Immature natural killer cell (primary cell): ENCODE measurements around the gene TAS2R30. TPM values are rescaled to one million over a fixed set of nuclear protein-coding genes. Genes with fewer than 3 reads are reported as not detected.
"Not testable (repeated sequence)": the region's sequence is repeated elsewhere in the genome, so short reads cannot be mapped to it uniquely, and the experiment has no call there.

Experiments used
- DNase-seq, 3 donors: peaks; one replicate each; pipeline ENCODE4 v3.0.0; 2022; ENCODE audit warnings: mixed read lengths in 1 of 3
- H3K27ac Mint-ChIP-seq, 6 donors: one replicate each; pipeline ENCODE4 v1.8.0; 2020; ENCODE audit warnings: mixed read lengths in 6 of 6, mild to moderate bottlenecking in 5 of 6, inconsistent platforms in 4 of 6, moderate library complexity in 3 of 6
- H3K27me3 Mint-ChIP-seq, 3 donors: one replicate each; pipeline ENCODE4 v1.8.0; 2020 to 2021; ENCODE audit warnings: low read depth in 3 of 3, mild to moderate bottlenecking in 3 of 3, mixed read lengths in 3 of 3, moderate library complexity in 3 of 3, inconsistent platforms in 1 of 3
- H3K36me3 Mint-ChIP-seq, 3 donors: one replicate each; pipeline ENCODE4 v1.8.0; 2020; ENCODE audit warnings: mixed read lengths in 3 of 3, inconsistent platforms in 2 of 3, mild to moderate bottlenecking in 2 of 3
- H3K4me1 Mint-ChIP-seq, 2 donors: one replicate each; pipeline ENCODE4 v1.8.0; 2020; ENCODE audit warnings: inconsistent platforms in 2 of 2, mild to moderate bottlenecking in 2 of 2, mixed read lengths in 2 of 2, moderate library complexity in 1 of 2
- H3K4me3 Mint-ChIP-seq, 5 donors: one replicate each; pipeline ENCODE4 v1.8.0; 2020; ENCODE audit warnings: mild to moderate bottlenecking in 5 of 5, mixed read lengths in 5 of 5, inconsistent platforms in 3 of 5, moderate library complexity in 3 of 5
- H3K9me3 Mint-ChIP-seq, 6 donors: one replicate each; pipeline ENCODE4 v1.8.0; 2020; ENCODE audit warnings: mild to moderate bottlenecking in 6 of 6, mixed read lengths in 6 of 6, inconsistent platforms in 4 of 6, moderate library complexity in 3 of 6
- polyA plus RNA-seq, 3 donors: library from polyadenylated mRNA; unstranded; fragments of 300-500 nt; fragmentation: Illumina TruSeq; gene quantifications; one replicate each; pipeline ENCODE4 v1.2.3, GENCODE V29; 2021

The TAS2R30 gene
- polyA plus RNA-seq, 3 donors from 2014 or later: not detected

GRCh38 chr12:11106288-11106687 is 28.2 kb downstream of the TAS2R30 start:
- Mint-ChIP-seq H3K27ac (peak overlapping the region in 1 of 6 donors; percentile 35), H3K4me1 (peaks cover 42 to 60% of the 10 kb centered on the region in 2 donors), H3K36me3 (peaks cover 4 to 13% (median 9%) of the 10 kb centered on the region in 3 donors), H3K27me3 (peaks cover 0 to 3% (median 1%) of the 10 kb centered on the region in 3 donors), H3K9me3 (peaks cover 0 to 16% (median 8%) of the 10 kb centered on the region in 6 donors), H3K4me3 (no peak overlapping the region)
- no peak for DNase-seq

- DNase-seq: no peak
- Mint-ChIP-seq H3K36me3 (peaks cover 0 to 6% (median 6%) of the 10 kb centered on the region in 3 donors), H3K4me1 (peaks cover 35 to 52% of the 10 kb centered on the region in 2 donors), H3K27ac (no peak overlapping the region), H3K27me3 (peaks cover 0 to 3% (median 0%) of the 10 kb centered on the region in 3 donors), H3K4me3 (no peak overlapping the region), H3K9me3 (peaks cover 0 to 13% (median 3%) of the 10 kb centered on the region in 6 donors)
Observed at GRCh38 chr12:11105546-11105945, 28.9 kb downstream of the TAS2R30 start.

DNA sequence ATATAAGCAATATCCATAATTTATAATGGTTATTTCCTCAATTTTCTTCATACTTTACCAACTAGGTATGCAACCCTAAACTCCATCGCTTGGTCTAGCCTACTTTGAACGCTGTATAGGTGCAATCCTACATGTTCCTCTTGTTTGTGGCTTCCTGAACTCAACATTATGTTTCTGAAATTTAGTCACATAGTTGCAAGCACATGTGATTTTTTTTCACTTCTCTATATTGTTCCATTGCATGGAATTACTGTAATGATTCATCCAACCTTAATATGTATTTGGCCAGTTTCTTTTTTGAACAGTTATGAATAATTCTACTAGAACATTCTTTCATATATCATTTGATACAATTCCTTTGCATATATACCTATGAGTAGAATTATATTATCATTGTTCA is 39.5 kb downstream of the TAS2R30 start:
- H3K4me1 Mint-ChIP-seq, H3K27me3 Mint-ChIP-seq, DNase-seq, H3K27ac Mint-ChIP-seq, H3K4me3 Mint-ChIP-seq, H3K36me3 Mint-ChIP-seq, H3K9me3 Mint-ChIP-seq: not testable (repeated sequence)

DNA sequence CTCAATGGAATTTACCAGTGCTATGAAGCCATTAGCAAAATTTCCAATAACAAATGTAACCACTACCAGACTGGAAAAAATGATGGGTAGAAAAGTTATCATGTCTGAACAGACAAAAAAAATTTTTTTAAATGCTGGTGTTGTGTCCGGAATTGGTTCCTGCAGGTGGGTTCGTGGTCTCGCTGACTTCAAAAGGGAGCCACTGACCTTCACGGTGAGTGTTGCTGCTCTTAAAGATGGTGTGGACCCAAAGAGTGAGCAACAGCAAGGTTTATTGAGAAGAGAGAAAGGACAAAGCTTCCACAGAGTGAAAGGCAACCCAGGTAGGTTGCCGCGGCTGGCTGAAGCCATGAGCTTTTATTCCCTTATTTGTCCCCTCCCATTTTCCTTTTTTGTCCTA is 42.3 kb downstream of the TAS2R30 start, which contains the start of gene TAS2R43:
Gene TAS2R43, minus strand, starts transcription at position 186 of the 400 bp plus-strand sequence. Its CDS starts 84 bp downstream, at position 102.
- Mint-ChIP-seq H3K4me1 (peaks cover 0 to 1% of the 10 kb centered on the region in 2 donors), H3K9me3 (no peaks in the 10 kb centered on the region), H3K27ac (no peak within 1 kb of the TSS), H3K27me3 (no peaks in the 10 kb centered on the region), H3K4me3 (no peak within 1 kb of the TSS), H3K36me3 (no peaks in the 10 kb centered on the region)
- DNase-seq: no peak

- Mint-ChIP-seq H3K4me3 (no peak overlapping the region), H3K36me3 (peaks cover 0 to 1% (median 0%) of the 10 kb centered on the region in 3 donors), H3K27me3 (no peaks in the 10 kb centered on the region), H3K27ac (no peak overlapping the region), H3K4me1 (peaks cover 0 to 1% of the 10 kb centered on the region in 2 donors), H3K9me3 (peaks cover 0 to 2% (median 0%) of the 10 kb centered on the region in 6 donors)
- DNase-seq: no peak
Observed at GRCh38 chr12:11089246-11089645, 45.2 kb downstream of the TAS2R30 start.

- peaks cover 0 to 11% (median 7%) of the 10 kb centered on the region in 6 donors for H3K9me3 Mint-ChIP-seq
- no peak overlapping the region for H3K27ac Mint-ChIP-seq
- no peaks in the 10 kb centered on the region for H3K27me3 Mint-ChIP-seq
- H3K36me3 Mint-ChIP-seq: peaks cover 3 to 8% (median 8%) of the 10 kb centered on the region in 3 donors
- no peak for DNase-seq
- H3K4me1 Mint-ChIP-seq: no peaks in the 10 kb centered on the region
- H3K4me3 Mint-ChIP-seq: no peak overlapping the region
Observed at GRCh38 chr12:11085419-11085818, 49.0 kb downstream of the TAS2R30 start.

Other genes starting within 250 kb of the TAS2R30 start
- gene TAS2R13, start 225.1 kb downstream of the TAS2R30 start, polyA plus RNA-seq: not detected
- gene PRH2, start 205.4 kb downstream of the TAS2R30 start, polyA plus RNA-seq: not detected
- 1 to 10 TPM in 1 of 3 donors, under 1 TPM in 1, not detected in 1; 0.81 to 1.0 TPM for gene TAS2R14, start 195.4 kb downstream of the TAS2R30 start, polyA plus RNA-seq
- gene TAS2R50, start 147.7 kb downstream of the TAS2R30 start, polyA plus RNA-seq: not detected
- under 1 TPM in 1 of 3 donors, not detected in 2; 0.17 TPM for gene TAS2R20, start 136.3 kb downstream of the TAS2R30 start, polyA plus RNA-seq
- not detected for gene TAS2R19, start 112.0 kb downstream of the TAS2R30 start, polyA plus RNA-seq
- not detected for gene TAS2R31, start 103.2 kb downstream of the TAS2R30 start, polyA plus RNA-seq
- gene TAS2R46, start 72.3 kb downstream of the TAS2R30 start, polyA plus RNA-seq: not detected
- not detected for gene TAS2R43, start 42.3 kb downstream of the TAS2R30 start, polyA plus RNA-seq
- gene SMIM10L1, start 36.5 kb upstream of the TAS2R30 start, polyA plus RNA-seq: 10 to 100 TPM in 2 of 3 donors, 1 to 10 TPM in 1; 8.8 to 12.9 (median 12.8) TPM
- not detected for gene TAS2R42, start 52.3 kb upstream of the TAS2R30 start, polyA plus RNA-seq
- not detected for gene PRB3, start 135.1 kb upstream of the TAS2R30 start, polyA plus RNA-seq
- gene PRB4, start 175.8 kb upstream of the TAS2R30 start, polyA plus RNA-seq: not detected